Measurements from ENCODE around the gene DUSP28. TPM values are rescaled to one million over a fixed set of nuclear protein-coding genes. Genes with fewer than 3 reads are reported as not detected.
A peak's percentile ranks its signal among the peaks of the same experiment; 100 is the strongest.

DUSP28 gene
- total and polyA plus RNA-seq, 2 of the 13 experiments (the other 11 are each of a cell fraction or from before 2014, with no cell fraction given), result 5.2 to 8.6 TPM

- TF ChIP-seq ZNF251 (CRISPR knock-in tag; IDR thresholded peaks at IDR 0.05) (no peak), ZNF225 (CRISPR knock-in tag; IDR thresholded peaks at IDR 0.05) (no peak), NBN (conservative IDR thresholded peaks at IDR 0.05) (no peak), PBX2 (CRISPR knock-in tag; IDR thresholded peaks at IDR 0.05) (no peak), ZNF879 (CRISPR knock-in tag; IDR thresholded peaks at IDR 0.05) (no peak), NFATC3 (CRISPR knock-in tag; IDR thresholded peaks at IDR 0.05) (0 out of 2 replicates have a peak, but pooled peaks have one; percentile 61), TMF1 (CRISPR knock-in tag; IDR thresholded peaks at IDR 0.05; ENCODE audit: low read depth) (no peak), POLR2G (IDR thresholded peaks at IDR 0.05; ENCODE audit: low read depth, low read length) (peak; percentile 51; the same call in 1 of the 2 replicates), PHF21A (CRISPR knock-in tag; IDR thresholded peaks at IDR 0.05) (no peak), ZNF614 (CRISPR knock-in tag; IDR thresholded peaks at IDR 0.05; ENCODE audit: borderline replicate concordance) (no peak), RERE (CRISPR knock-in tag; IDR thresholded peaks at IDR 0.05; ENCODE audit: low read depth) (no peak), HMG20A (CRISPR knock-in tag; IDR thresholded peaks at IDR 0.05; ENCODE audit: borderline replicate concordance) (no peak), FOXA1 (IDR thresholded peaks at IDR 0.05) (no peak), FOXA1 (CRISPR knock-in tag; IDR thresholded peaks at IDR 0.05) (peak; percentile 56), PAXIP1 (CRISPR knock-in tag; conservative IDR thresholded peaks at IDR 0.05) (no peak), RBM22 (optimal IDR thresholded peaks at IDR 0.05; ENCODE audit: low read length) (peak; percentile 91)
- TF ChIP-seq, protein P1, sequence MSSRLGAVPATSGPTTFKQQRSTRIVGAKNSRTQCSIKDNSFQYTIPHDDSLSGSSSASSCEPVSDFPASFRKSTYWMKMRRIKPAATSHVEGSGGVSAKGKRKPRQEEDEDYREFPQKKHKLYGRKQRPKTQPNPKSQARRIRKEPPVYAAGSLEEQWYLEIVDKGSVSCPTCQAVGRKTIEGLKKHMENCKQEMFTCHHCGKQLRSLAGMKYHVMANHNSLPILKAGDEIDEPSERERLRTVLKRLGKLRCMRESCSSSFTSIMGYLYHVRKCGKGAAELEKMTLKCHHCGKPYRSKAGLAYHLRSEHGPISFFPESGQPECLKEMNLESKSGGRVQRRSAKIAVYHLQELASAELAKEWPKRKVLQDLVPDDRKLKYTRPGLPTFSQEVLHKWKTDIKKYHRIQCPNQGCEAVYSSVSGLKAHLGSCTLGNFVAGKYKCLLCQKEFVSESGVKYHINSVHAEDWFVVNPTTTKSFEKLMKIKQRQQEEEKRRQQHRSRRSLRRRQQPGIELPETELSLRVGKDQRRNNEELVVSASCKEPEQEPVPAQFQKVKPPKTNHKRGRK (CRISPR knock-in tag; IDR thresholded peaks at IDR 0.05), result no peak
These were observed 4.6 kb downstream of the DUSP28 start (continued) for GRCh38 chr2:240564561-240565332.
